GM21367 (cell line): ENCODE data around the gene MMP7.
"Not testable (repeated sequence)": the region's sequence is repeated elsewhere in the genome, so short reads cannot be mapped to it uniquely, and the experiment has no call there.

Experiments used
- ATAC-seq: cut with Tn5 transposase; IDR thresholded peaks from one replicate; pipeline ENCODE4 v1.9.1; 2021; ENCODE audit not compliant: unreplicated experiment

The MMP7 gene

GRCh38 chr11:102544594-102544993 lies 14.0 kb upstream of the MMP7 start:
- ATAC-seq = no peak

- ATAC-seq = no peak
Observed at GRCh38 chr11:102539567-102539966, 9.0 kb upstream of the MMP7 start.

GRCh38 chr11:102538932-102539331 lies 8.4 kb upstream of the MMP7 start:
- ATAC-seq = no peak

- ATAC-seq = no peak
Observed at GRCh38 chr11:102534261-102534872, 3.8 kb upstream of the MMP7 start.

GRCh38 chr11:102528618-102529017 lies 1.9 kb downstream of the MMP7 start:
- no peak for ATAC-seq

GRCh38 chr11:102527684-102528083 lies 2.9 kb downstream of the MMP7 start:
- ATAC-seq = no peak

GRCh38 chr11:102527041-102527440 lies 3.5 kb downstream of the MMP7 start:
- no peak for ATAC-seq

- no peak for ATAC-seq
Observed at GRCh38 chr11:102523887-102524286, 6.7 kb downstream of the MMP7 start.

GRCh38 chr11:102523189-102523570 lies 7.4 kb downstream of the MMP7 start:
- ATAC-seq = no peak

- peak; percentile 49 for ATAC-seq
Observed at GRCh38 chr11:102522312-102523188, 8.0 kb downstream of the MMP7 start.

- ATAC-seq = no peak
Observed at GRCh38 chr11:102521121-102521520, 9.4 kb downstream of the MMP7 start.

GRCh38 chr11:102520514-102520913 lies 10.0 kb downstream of the MMP7 start:
- no peak for ATAC-seq

- no peak for ATAC-seq
Observed at GRCh38 chr11:102518296-102519094, 12.1 kb downstream of the MMP7 start.

GRCh38 chr11:102517670-102518069 lies 12.9 kb downstream of the MMP7 start:
- ATAC-seq = no peak

- ATAC-seq = no peak
Observed at GRCh38 chr11:102516179-102516578, 14.4 kb downstream of the MMP7 start.

GRCh38 chr11:102513869-102514268 lies 16.7 kb downstream of the MMP7 start:
- ATAC-seq = no peak

- no peak for ATAC-seq
Observed at GRCh38 chr11:102510439-102511135, 20.0 kb downstream of the MMP7 start.

GRCh38 chr11:102502831-102503230 lies 27.7 kb downstream of the MMP7 start:
- ATAC-seq = not testable (repeated sequence)

GRCh38 chr11:102500829-102501228 lies 29.7 kb downstream of the MMP7 start:
- ATAC-seq = no peak

- ATAC-seq = no peak
Observed at GRCh38 chr11:102499931-102500330, 30.6 kb downstream of the MMP7 start.

GRCh38 chr11:102499151-102499550 lies 31.4 kb downstream of the MMP7 start:
- no peak for ATAC-seq
